GM10248 (cell line): Measurements from ENCODE around the gene ARHGDIA.
A peak's percentile ranks its signal among the peaks of the same experiment; 100 is the strongest.

Experiments used
- CTCF ChIA-PET: fragments of 300-600 bp; sonication (Branson Sonifier 250); formaldehyde crosslinking; extraction: SDS; loops from one replicate; lab custom pipeline; 2021; ENCODE audit warnings: antibody characterized with exemption; lab: Yijun Ruan, JAX
- POLR2A ChIA-PET: fragments of 350-650 bp; sonication (Branson Sonifier 250); formaldehyde crosslinking; extraction: SDS; loops from one replicate; lab custom pipeline; 2020; ENCODE audit warnings: antibody characterized with exemption; lab: Yijun Ruan, JAX
- DNase-seq: peaks from one replicate; pipeline ENCODE4 v3.0.0; 2012; ENCODE audit errors: extremely low spot score
- CTCF ChIP-seq: IDR thresholded peaks from 2 replicates; pipeline ENCODE4 v1.5.1; 2012; ENCODE audit warnings: mild to moderate bottlenecking, low read depth; ENCODE audit errors: extremely low read depth, missing control alignments, control extremely low read depth

The ARHGDIA gene

GRCh38 chr17:81914103-81914850, 43.1 kb upstream of the ARHGDIA start:
- ChIA-PET POLR2A (no interaction called here), CTCF (interaction anchor here (0.9 to 2.3 kb wide), 3 partner anchors 12 to 116 kb away, joined by 3 to 7 read pairs (median 5); partner anchors contain the start of gene MAFG)
- TF ChIP-seq CTCF, result no peak
- no peak for DNase-seq

- no peak for DNase-seq
- ChIA-PET POLR2A (interaction anchor here (1.3 kb wide), 1 partner anchor 11 kb away, joined by 3 read pairs; no protein-coding TSS in a partner anchor), CTCF (interaction anchor here (0.9 to 2.3 kb wide), 5 partner anchors 10 to 117 kb away, joined by 3 to 7 read pairs (median 4); partner anchors contain the start of gene MAFG)
- no peak for TF ChIP-seq CTCF
These were observed 42.4 kb upstream of the ARHGDIA start for GRCh38 chr17:81913394-81914102.

- POLR2A ChIA-PET, result interaction anchor here (1.3 kb wide), 1 partner anchor 12 kb away, joined by 3 read pairs; no protein-coding TSS in a partner anchor
- no peak for DNase-seq
- no peak for TF ChIP-seq CTCF
- CTCF ChIA-PET, result interaction anchor here (0.9 to 2.3 kb wide), 5 partner anchors 11 to 118 kb away, joined by 3 to 7 read pairs (median 4); partner anchors contain the start of gene MAFG
These were observed 41.5 kb upstream of the ARHGDIA start for GRCh38 chr17:81912441-81913309.

- CTCF ChIA-PET, result interaction anchor here (2.3 kb wide), 1 partner anchor 14 kb away, joined by 5 read pairs; no protein-coding TSS in a partner anchor
- no peak for DNase-seq
- TF ChIP-seq CTCF, result no peak
- POLR2A ChIA-PET, result no interaction called here
These were observed 40.8 kb upstream of the ARHGDIA start for GRCh38 chr17:81911969-81912368.

- CTCF ChIA-PET, result interaction anchor here (1.0 kb wide), 1 partner anchor 43 kb away, joined by 3 read pairs; no protein-coding TSS in a partner anchor
These were observed 40.3 kb upstream of the ARHGDIA start, which contains the start of gene PCYT2 for GRCh38 chr17:81911277-81911961. PCYT2 (minus strand) TSS chr17:81911399; CDS start chr17:81911355, 44 bp downstream.

More at GRCh38 chr17:81911277-81911961, 40.3 kb upstream of the ARHGDIA start, which contains the start of gene PCYT2:
- POLR2A ChIA-PET, result no interaction called here
- no peak for TF ChIP-seq CTCF
- peak; percentile 100 for DNase-seq
